Right lung (tissue), 10 donors: ENCODE results near the gene ELMO1. TPM values are rescaled to one million over a fixed set of nuclear protein-coding genes. Genes with fewer than 3 reads are reported as not detected.

Source experiments
- DNase-seq, 2 donors: peaks; one replicate each; pipeline ENCODE4 v3.0.0-alpha.2; 2013
- long read RNA-seq, 8 donors: transcript quantifications; one replicate each; lab custom pipeline, GENCODE V29; 2026
- polyA plus RNA-seq, 5 donors: library from polyadenylated mRNA; unstranded; fragments of 120-200 nt; gene quantifications; one replicate each; pipeline versions ENCODE4 v1.2.1 to v1.2.3, GENCODE V29; 2013; ENCODE audit warnings: inconsistent platforms in 1 of 5, low replicate concordance in 1 of 5; ENCODE audit not compliant: insufficient read length in 5 of 5, insufficient read depth in 1 of 5

Gene ELMO1
- 10 to 100 TPM; 36.7 to 56.0 (median 46.0) TPM for polyA plus RNA-seq
- long read RNA-seq, donor 1, full-length matches to known transcripts = 9 of 9 reads
- long read RNA-seq, donor 1, partial matches to known transcripts = 0 of 9 reads
- long read RNA-seq, donor 1, other reads (novel, unspliced or antisense) = 0 of 9 reads
- long read RNA-seq, donor 2, full-length matches to known transcripts = 3 of 3 reads
- long read RNA-seq, donor 2, partial matches to known transcripts = 0 of 3 reads
- long read RNA-seq, donor 2, other reads (novel, unspliced or antisense) = 0 of 3 reads
- long read RNA-seq, donor 3, full-length matches to known transcripts = 9 of 9 reads
- long read RNA-seq, donor 3, partial matches to known transcripts = 0 of 9 reads
- long read RNA-seq, donor 3, other reads (novel, unspliced or antisense) = 0 of 9 reads
- long read RNA-seq, donor 4, full-length matches to known transcripts = 4 of 4 reads
- long read RNA-seq, donor 4, partial matches to known transcripts = 0 of 4 reads
- long read RNA-seq, donor 4, other reads (novel, unspliced or antisense) = 0 of 4 reads
- long read RNA-seq, donor 5, full-length matches to known transcripts = 10 of 15 reads
- long read RNA-seq, donor 5, partial matches to known transcripts = 5 of 15 reads
- long read RNA-seq, donor 5, other reads (novel, unspliced or antisense) = 0 of 15 reads
- long read RNA-seq, donor 6, full-length matches to known transcripts = 13 of 13 reads
- long read RNA-seq, donor 6, partial matches to known transcripts = 0 of 13 reads
- long read RNA-seq, donor 6, other reads (novel, unspliced or antisense) = 0 of 13 reads
- long read RNA-seq, donor 7, full-length matches to known transcripts = 21 of 28 reads
- long read RNA-seq, donor 7, partial matches to known transcripts = 7 of 28 reads
- long read RNA-seq, donor 7, other reads (novel, unspliced or antisense) = 0 of 28 reads
- long read RNA-seq, donor 8, full-length matches to known transcripts = 3 of 3 reads
- long read RNA-seq, donor 8, partial matches to known transcripts = 0 of 3 reads
- long read RNA-seq, donor 8, other reads (novel, unspliced or antisense) = 0 of 3 reads

GRCh38 chr7:37448636-37449361 is at the start of gene ELMO1:
TSS of gene ELMO1 (minus strand) at chr7:37448864. CDS start at chr7:37342690, 106,174 bp downstream.
- peak; percentile 70 to 72 for DNase-seq

- no peak for DNase-seq
Measured at GRCh38 chr7:37497576-37497975, 48.9 kb upstream of the ELMO1 start.

- DNase-seq = peak; percentile 24 to 46
Measured at GRCh38 chr7:37495574-37496184, 47.0 kb upstream of the ELMO1 start.

GRCh38 chr7:37494926-37495325 is 46.3 kb upstream of the ELMO1 start:
- no peak for DNase-seq

GRCh38 chr7:37493810-37494209 is 45.1 kb upstream of the ELMO1 start:
- DNase-seq = no peak

GRCh38 chr7:37493123-37493522 is 44.5 kb upstream of the ELMO1 start:
- no peak for DNase-seq

- DNase-seq = no peak
Measured at GRCh38 chr7:37491919-37492694, 43.4 kb upstream of the ELMO1 start.

GRCh38 chr7:37489703-37490102 is 41.0 kb upstream of the ELMO1 start:
- DNase-seq = no peak

GRCh38 chr7:37488163-37488764 is 39.6 kb upstream of the ELMO1 start:
- no peak for DNase-seq

- no peak for DNase-seq
Measured at GRCh38 chr7:37484426-37485073, 35.9 kb upstream of the ELMO1 start.

GRCh38 chr7:37483627-37484026 is 35.0 kb upstream of the ELMO1 start:
- DNase-seq = no peak

- DNase-seq = no peak
Measured at GRCh38 chr7:37482953-37483352, 34.3 kb upstream of the ELMO1 start.

- DNase-seq = no peak
Measured at GRCh38 chr7:37482505-37482904, 33.8 kb upstream of the ELMO1 start.

- no peak for DNase-seq
Measured at GRCh38 chr7:37481722-37482288, 33.1 kb upstream of the ELMO1 start.

GRCh38 chr7:37481154-37481553 is 32.5 kb upstream of the ELMO1 start:
- no peak for DNase-seq

GRCh38 chr7:37480041-37481031 is 31.7 kb upstream of the ELMO1 start:
- no peak for DNase-seq

- DNase-seq = no peak
Measured at GRCh38 chr7:37476881-37477450, 28.3 kb upstream of the ELMO1 start.
